Stimulated activated naive CD4-positive, alpha-beta T cell (primary cell): ENCODE data around the gene COG5.

Experiments
- DNase-seq, 6 experiments: peaks; one replicate each; lab custom pipeline; 2025; lab: John Stamatoyannopoulos, UW

COG5 gene

DNA sequence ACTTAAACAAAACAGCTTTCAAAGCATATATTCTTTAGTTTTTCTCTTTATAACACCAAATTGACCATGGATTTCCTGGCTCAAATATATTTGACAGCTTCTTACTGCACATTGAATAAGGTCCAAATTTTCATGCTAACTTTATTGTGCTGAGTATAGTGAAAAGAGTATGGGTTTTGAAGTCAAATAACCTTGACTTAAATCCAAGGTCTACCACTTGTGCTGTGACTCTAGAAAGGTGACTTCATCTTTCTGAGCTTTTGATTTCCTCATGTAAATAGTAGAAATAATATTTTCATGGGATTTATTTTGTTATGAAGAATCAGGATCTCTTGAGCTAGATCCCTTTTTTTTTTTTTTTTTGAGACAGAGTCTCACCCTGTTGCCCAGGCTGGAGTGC lies 233.2 kb downstream of the COG5 start:
- DNase-seq: no peak

DNA sequence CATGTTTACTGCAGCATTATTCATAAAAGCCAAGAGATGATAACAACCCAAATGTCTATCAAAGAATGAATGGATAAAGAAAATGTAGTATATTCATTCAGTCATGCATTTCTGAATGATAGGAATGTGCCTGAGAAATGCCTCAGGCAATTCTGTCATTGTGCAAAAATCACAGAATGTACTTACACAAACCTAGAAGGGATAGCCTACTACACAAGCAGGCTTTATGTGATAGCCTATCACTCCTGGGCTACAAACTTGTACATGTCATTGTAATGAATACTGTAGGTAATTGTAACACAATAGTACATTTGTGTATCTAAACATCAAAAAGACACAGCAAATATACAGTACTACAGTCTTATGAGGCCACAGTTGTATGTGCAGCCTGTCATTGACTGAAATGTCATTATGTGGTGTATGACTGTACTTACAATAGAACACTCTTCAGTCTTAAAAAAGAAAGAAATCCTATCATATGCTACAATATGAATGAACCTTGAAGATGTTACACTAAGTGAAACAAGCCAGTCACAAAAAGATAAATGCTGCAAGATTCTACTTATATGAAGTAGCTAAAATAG lies 235.6 kb downstream of the COG5 start:
- DNase-seq: no peak

DNA sequence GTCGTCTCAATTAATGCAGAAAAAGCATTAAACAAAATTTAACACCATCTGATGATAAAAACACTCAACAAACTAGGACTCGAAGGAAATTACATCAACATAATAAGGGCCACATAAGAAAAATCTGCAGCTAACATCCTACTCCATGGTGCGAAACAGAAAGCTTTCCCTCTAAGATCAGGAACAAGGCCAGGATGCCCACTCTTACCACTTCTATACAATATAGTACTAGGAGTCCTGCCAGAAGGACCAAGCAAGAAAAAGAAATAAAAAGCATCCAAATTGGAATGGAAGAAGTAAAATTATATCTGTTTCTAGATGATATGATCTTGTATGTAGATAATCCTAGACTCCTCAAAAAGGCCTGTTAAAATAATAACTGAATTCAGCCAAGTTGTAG lies 237.7 kb downstream of the COG5 start:
- DNase-seq: no peak

DNA sequence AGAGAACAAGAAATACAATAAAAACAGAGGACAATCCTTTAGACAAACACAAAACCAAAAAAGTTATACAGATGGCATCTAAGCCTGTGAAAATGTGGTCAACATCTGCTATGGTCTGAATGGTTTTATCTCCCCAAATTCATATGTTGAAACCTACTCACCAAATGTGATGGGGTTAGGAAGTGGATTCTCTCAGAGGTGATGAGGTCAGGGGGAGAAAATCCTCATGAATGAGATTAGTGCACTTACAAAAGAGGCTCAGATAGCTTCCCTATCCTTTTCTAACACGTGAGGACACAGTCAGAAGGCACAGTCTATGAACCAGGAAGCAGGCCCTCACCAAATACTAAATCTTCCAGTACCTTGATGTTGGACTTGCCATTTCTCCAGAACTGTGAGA lies 241.7 kb downstream of the COG5 start:
- DNase-seq: no peak

- DNase-seq: no peak
These were observed 242.1 kb downstream of the COG5 start for GRCh38 chr7:107321611-107322010.

GRCh38 chr7:107319724-107320228 lies 243.9 kb downstream of the COG5 start:
- DNase-seq: no peak

DNA sequence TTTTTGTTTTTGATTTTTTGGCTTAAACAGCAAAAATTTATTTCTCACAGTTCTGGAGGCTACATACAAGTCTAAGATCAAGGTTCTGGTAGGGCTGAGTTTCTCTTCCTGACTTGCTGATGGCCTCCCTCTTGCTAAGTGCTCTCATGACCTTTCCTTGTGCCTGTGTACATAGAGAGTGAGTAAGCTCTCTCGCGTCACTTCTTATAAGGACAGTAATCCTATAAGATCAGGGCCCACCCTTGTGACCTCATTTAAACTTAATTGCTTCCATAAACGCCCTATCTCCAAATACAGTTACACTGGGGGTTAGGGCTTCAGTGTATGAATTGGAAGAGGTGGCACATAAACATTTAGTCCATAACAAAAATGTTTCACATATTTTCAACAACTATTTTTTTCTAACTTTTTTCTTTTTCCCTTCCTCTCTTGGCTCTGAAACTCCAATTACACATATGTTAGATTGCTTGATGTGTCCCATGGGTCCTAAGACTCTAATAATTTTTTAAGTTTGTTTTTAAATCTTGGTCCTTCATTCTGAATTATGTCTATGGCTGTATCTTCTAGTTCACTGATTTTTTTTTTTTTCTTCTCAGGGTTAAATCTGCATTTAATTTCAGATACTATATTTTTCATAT lies 245.1 kb downstream of the COG5 start:
- no peak for DNase-seq

GRCh38 chr7:107315716-107316220 lies 248.0 kb downstream of the COG5 start:
- no peak for DNase-seq

- no peak for DNase-seq
These were observed 250.4 kb downstream of the COG5 start for GRCh38 chr7:107313355-107313754.

GRCh38 chr7:107312418-107312817 lies 251.3 kb downstream of the COG5 start:
- DNase-seq: no peak

DNA sequence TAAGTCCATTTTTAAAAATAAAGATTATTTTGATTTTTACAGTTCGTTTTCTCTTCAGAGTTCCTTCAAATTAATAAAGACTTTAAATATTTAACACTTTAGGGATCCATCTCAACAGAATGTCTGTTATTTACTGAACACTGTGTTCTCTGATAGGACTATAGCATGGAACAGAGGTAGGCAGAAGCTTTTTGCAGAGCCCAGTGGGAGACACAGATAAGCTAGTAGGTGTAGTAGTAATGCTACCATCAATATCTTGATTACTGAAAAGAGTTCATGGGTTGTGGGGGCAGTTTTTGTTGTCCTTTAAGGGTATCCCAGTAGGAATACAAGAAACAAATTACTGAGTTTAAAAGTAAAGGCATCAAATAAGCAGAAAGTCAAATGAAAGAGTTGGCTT lies 254.4 kb downstream of the COG5 start:
- DNase-seq: no peak

DNA sequence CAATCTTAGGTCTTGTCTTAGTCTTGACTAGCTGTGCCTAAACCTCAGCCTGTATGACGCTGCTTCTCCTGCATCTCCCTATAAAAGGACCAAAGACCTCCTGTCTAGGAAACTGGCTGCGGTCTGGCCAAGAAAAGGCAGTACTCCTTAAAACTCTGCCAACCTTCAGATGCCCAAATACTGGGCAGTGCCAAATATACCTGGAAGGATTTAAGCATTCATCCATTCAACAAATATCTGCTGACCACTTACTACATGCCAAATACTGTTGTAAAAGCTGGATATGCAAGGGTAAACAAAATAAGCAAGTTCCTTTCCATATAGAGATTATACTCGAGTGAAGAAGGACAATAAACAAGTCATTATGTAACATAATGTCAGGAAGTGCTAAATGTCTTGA lies 259.1 kb downstream of the COG5 start:
- DNase-seq: no peak

DNA sequence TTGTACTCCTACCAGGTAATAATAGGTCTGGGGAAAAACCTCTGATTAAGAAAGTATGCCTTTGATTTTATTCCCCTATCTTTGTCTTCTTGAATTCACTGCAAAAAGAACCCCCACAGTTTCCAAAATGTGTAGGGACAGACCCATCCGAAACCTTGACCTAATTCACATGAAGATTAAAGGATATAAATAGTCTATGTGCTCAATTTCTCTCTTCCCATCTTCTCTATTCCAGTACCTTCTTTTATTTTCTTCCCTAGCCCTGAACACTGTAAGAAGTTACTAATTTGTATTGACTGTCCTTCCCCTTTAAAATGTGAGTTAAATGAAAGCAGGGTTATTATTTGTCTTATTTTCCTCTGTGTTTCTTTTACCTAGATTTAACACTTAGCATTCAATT lies 259.7 kb downstream of the COG5 start:
- no peak for DNase-seq

- DNase-seq: no peak
These were observed 261.4 kb downstream of the COG5 start for GRCh38 chr7:107302250-107302847.

DNA sequence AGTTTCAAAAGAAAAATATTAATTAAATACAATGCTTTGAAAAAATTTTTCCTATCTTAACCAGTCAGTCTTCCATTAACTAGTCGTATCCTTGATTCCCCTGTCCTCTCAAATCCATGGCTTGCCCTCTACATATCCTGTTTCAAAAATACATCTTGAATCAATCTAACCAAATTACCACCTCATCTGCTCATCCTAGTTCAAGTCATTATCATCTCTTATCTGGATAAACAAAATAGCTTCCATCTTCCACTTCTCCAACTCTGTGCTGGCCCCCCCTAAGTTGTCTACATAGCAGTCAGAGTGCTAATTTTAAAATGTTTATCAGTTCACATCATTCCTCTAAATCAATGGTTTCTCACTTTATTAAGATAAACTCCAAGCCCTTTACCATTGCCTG lies 269.5 kb downstream of the COG5 start:
- no peak for DNase-seq

DNA sequence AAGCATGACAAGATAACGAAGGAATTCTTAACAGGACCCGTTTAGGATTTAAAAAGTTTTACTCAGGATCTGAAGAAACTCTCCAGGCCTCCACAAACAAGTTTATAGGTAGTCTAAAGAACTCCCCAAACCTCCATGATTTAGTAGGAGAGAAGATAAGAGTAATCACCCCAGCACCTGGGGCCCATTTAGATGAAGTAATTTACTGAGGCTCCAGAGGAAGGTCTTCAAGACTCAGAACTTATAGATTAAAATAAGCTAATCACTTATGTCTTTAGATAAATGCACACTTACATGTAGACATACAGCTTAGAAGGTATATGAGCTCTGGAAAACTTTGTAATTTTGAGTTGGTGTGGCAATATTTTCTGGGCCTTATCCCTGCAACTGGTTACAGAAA lies 271.1 kb downstream of the COG5 start:
- DNase-seq: no peak

DNA sequence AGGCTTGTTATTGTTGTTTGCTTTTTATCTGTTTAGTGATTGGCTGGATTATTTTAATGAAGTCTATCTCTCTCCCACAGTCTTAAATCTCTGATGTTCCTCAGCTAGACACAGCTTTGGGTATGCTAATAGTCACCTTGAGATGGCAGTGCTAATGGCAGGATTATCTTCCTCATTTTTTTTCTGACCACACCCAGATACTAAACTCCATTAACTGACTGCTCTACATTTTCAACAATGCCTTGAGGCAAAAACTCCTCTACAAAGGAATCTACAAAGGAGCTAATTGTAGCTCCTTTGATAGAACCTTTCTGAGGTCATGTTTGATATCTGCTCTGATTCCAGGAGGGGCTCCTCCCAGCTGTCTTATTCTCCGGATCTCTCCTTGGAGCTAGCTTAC lies 272.3 kb downstream of the COG5 start:
- no peak for DNase-seq

- DNase-seq: no peak
These were observed 276.7 kb downstream of the COG5 start for GRCh38 chr7:107286751-107287621.

GRCh38 chr7:107284911-107285479 lies 278.7 kb downstream of the COG5 start:
- no peak for DNase-seq

- DNase-seq: no peak
These were observed 286.4 kb downstream of the COG5 start for GRCh38 chr7:107277331-107277730.

GRCh38 chr7:107276220-107276827 lies 287.4 kb downstream of the COG5 start:
- DNase-seq: no peak

GRCh38 chr7:107274506-107274905 lies 289.2 kb downstream of the COG5 start:
- no peak for DNase-seq
